ENCODE results near the gene DUSP8.
"Not testable (repeated sequence)": the region's sequence is repeated elsewhere in the genome, so short reads cannot be mapped to it uniquely, and the experiment has no call there.

DNA sequence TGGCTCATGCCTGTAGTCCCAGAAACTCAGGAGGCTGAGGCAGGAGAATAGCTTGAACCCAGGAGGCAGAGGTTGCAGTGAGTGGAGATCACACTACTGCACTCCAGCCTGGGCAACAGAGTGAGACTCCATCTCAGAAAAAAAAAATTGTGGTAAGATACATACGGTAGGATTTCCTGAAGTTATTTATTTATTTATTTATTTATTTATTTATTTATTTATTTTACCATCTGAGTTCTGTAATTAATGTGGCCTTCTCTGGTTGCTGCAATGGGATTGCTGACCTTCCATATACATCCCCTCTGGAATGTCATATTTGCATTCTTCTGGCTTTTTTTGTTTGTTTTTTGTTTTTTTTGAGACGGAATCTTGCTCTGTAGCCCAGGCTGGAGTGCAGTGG lies 10.8 kb upstream of the DUSP8 start:
- TF ChIP-seq CTCF (conservative IDR thresholded peaks at IDR 0.05; ENCODE audit: low read length); EZH2phosphoT487 (IDR thresholded peaks at IDR 0.05; ENCODE audit: borderline replicate concordance, low read depth, low read length): not testable (repeated sequence)
